GM23338 (cell line): ENCODE measurements around the gene CPNE1. TPM values are rescaled to one million over a fixed set of nuclear protein-coding genes. Genes with fewer than 3 reads are reported as not detected.

Source experiments
- ATAC-seq: fragments of 200-7000 bp; cut with Tn5 transposase; 3 replicates; pipeline ENCODE4 v1.9.1; 2020
- DNase-seq: peaks from one replicate; pipeline ENCODE4 v3.0.0-alpha.2; 2015; ENCODE audit warnings: low spot score
- H2AFZ ChIP-seq: fragments of 200-600 bp; sonication (generic); 2 replicates; pipeline ENCODE4 v1.8.0; 2016; ENCODE audit warnings: antibody characterized with exemption, mild to moderate bottlenecking, moderate library complexity
- H3F3A ChIP-seq: fragments of 200-600 bp; sonication (generic); replicated peaks from 2 replicates; pipeline ENCODE4 v1.8.0; 2017; ENCODE audit warnings: antibody characterized with exemption, mixed run types, low read depth
- H3K27ac ChIP-seq: fragments of 200-600 bp; sonication (generic); 2 replicates; pipeline ENCODE4 v1.6.1; 2016; ENCODE audit warnings: low read depth
- H3K27me3 ChIP-seq: fragments of 200-600 bp; sonication (generic); 2 replicates; pipeline ENCODE4 v1.8.0; 2016; ENCODE audit warnings: mild to moderate bottlenecking, mixed run types, moderate library complexity; ENCODE audit not compliant: insufficient read depth
- H3K36me3 ChIP-seq: fragments of 200-600 bp; sonication (generic); 2 replicates; pipeline ENCODE4 v1.8.0; 2016; ENCODE audit warnings: mild to moderate bottlenecking; ENCODE audit not compliant: insufficient read depth
- H3K4me1 ChIP-seq: fragments of 200-600 bp; sonication (generic); 2 replicates; pipeline ENCODE4 v1.8.0; 2016; ENCODE audit warnings: mild to moderate bottlenecking, moderate library complexity; ENCODE audit not compliant: insufficient read depth
- H3K4me2 ChIP-seq: fragments of 200-600 bp; sonication (generic); 2 replicates; pipeline ENCODE4 v1.7.1; 2017; ENCODE audit warnings: mixed run types
- H3K4me3 ChIP-seq: fragments of 200-600 bp; sonication (generic); 2 replicates; pipeline ENCODE4 v1.6.1; 2016; ENCODE audit warnings: mixed run types
- H3K79me2 ChIP-seq: fragments of 200-600 bp; sonication (generic); replicated peaks from 2 replicates; pipeline ENCODE4 v1.8.0; 2017; ENCODE audit warnings: mild to moderate bottlenecking; ENCODE audit not compliant: insufficient read depth
- H3K9me2 ChIP-seq: fragments of 200-600 bp; sonication (generic); 2 replicates; pipeline ENCODE4 v1.8.0; 2017; ENCODE audit not compliant: insufficient read depth
- H4K20me1 ChIP-seq: fragments of 200-600 bp; sonication (generic); replicated peaks from 2 replicates; pipeline ENCODE4 v1.8.0; 2017; ENCODE audit warnings: mild to moderate bottlenecking; ENCODE audit not compliant: insufficient read depth
- H3K27ac Mint-ChIP-seq: 2 replicates; pipeline ENCODE4 v1.8.0; 2020; ENCODE audit warnings: inconsistent platforms, mild to moderate bottlenecking, moderate library complexity, mixed read lengths
- H3K27me3 Mint-ChIP-seq: 3 replicates; pipeline ENCODE4 v1.8.0; 2022; ENCODE audit warnings: low read depth, mild to moderate bottlenecking, moderate library complexity, mixed read lengths, inconsistent platforms; ENCODE audit not compliant: insufficient read depth, poor library complexity
- H3K36me3 Mint-ChIP-seq: 3 replicates; pipeline ENCODE4 v1.8.0; 2021; ENCODE audit warnings: low read depth, mild to moderate bottlenecking, inconsistent platforms, moderate library complexity, mixed read lengths
- H3K4me1 Mint-ChIP-seq: 3 replicates; pipeline ENCODE4 v1.8.0; 2020; ENCODE audit warnings: mild to moderate bottlenecking, inconsistent platforms, mixed read lengths
- H3K4me3 Mint-ChIP-seq: 3 replicates; pipeline ENCODE4 v1.8.0; 2021; ENCODE audit warnings: moderate library complexity, mild to moderate bottlenecking, inconsistent platforms, mixed read lengths
- H3K9me3 Mint-ChIP-seq: 3 replicates; pipeline ENCODE4 v1.8.0; 2020; ENCODE audit warnings: moderate library complexity, mild to moderate bottlenecking, inconsistent platforms, mixed read lengths
- CREB1 ChIP-seq: fragments of 250-450 bp; sonication (Bioruptor Pico); IDR thresholded peaks from 2 replicates; pipeline ENCODE4 v1.5.0; 2020; ENCODE audit warnings: low read depth, mild to moderate bottlenecking, moderate library complexity
- CTCF ChIP-seq, 2 experiments: fragments of 200-600 bp in 1 of 2; sonication (generic) in 1 of 2; conservative IDR thresholded peaks; 2 replicates each; pipeline versions ENCODE4 v1.5.1 to v1.6.1; 2016 to 2017; ENCODE audit warnings: antibody characterized with exemption in 2 of 2, low read depth in 2 of 2, mild to moderate bottlenecking in 2 of 2, moderate library complexity in 1 of 2
- ETS1 ChIP-seq: IDR thresholded peaks from 2 replicates; pipeline ENCODE4 v1.6.1; 2016; ENCODE audit warnings: antibody characterized with exemption
- EZH2 ChIP-seq: fragments of 200-600 bp; sonication (generic); IDR thresholded peaks from one replicate; pipeline ENCODE4 v1.8.0; 2017; ENCODE audit warnings: antibody characterized with exemption, mild to moderate bottlenecking, low read depth; ENCODE audit not compliant: unreplicated experiment
- EZH2phosphoT487 ChIP-seq: fragments of 200-600 bp; sonication (generic); IDR thresholded peaks from one replicate; pipeline ENCODE4 v1.8.1; 2018; ENCODE audit warnings: antibody characterized with exemption; ENCODE audit not compliant: unreplicated experiment
- JUNB ChIP-seq: IDR thresholded peaks from one replicate; pipeline ENCODE4 v1.6.1; 2016; ENCODE audit warnings: antibody characterized with exemption; ENCODE audit not compliant: unreplicated experiment
- NANOG ChIP-seq: IDR thresholded peaks from 2 replicates; pipeline ENCODE4 v1.6.1; 2016; ENCODE audit warnings: antibody characterized with exemption, borderline replicate concordance
- POLR2AphosphoS5 ChIP-seq: IDR thresholded peaks from 2 replicates; pipeline ENCODE4 v1.6.1; 2016; ENCODE audit warnings: antibody characterized with exemption, low read depth
- REST ChIP-seq: IDR thresholded peaks from one replicate; pipeline ENCODE4 v1.6.1; 2018; ENCODE audit warnings: antibody characterized with exemption; ENCODE audit not compliant: unreplicated experiment
- STAT1 ChIP-seq: IDR thresholded peaks from one replicate; pipeline ENCODE4 v1.6.1; 2016; ENCODE audit warnings: antibody characterized with exemption; ENCODE audit not compliant: unreplicated experiment
- ZNF114 ChIP-seq: fragments of 250-450 bp; sonication (Bioruptor Pico); IDR thresholded peaks from 2 replicates; pipeline ENCODE4 v1.5.0; 2020; ENCODE audit warnings: mild to moderate bottlenecking, moderate library complexity
- ZNF331 ChIP-seq: fragments of 250-450 bp; sonication (Bioruptor Pico); IDR thresholded peaks from 2 replicates; pipeline ENCODE4 v1.5.0; 2020; ENCODE audit warnings: low read depth, mild to moderate bottlenecking, moderate library complexity
- ZNF462 ChIP-seq: fragments of 250-450 bp; sonication (Bioruptor Pico); IDR thresholded peaks from 2 replicates; pipeline ENCODE4 v1.5.0; 2020; ENCODE audit warnings: mild to moderate bottlenecking, moderate library complexity
- polyA plus RNA-seq: library from polyadenylated mRNA; unstranded; fragments of >200 nt; fragmentation: Nextera tagmentation; extraction: Ambion mirVana; gene quantifications from 2 replicates; pipeline ENCODE4 v1.2.1, GENCODE V29; 2016
- total RNA-seq: library from RNA; depleted of rRNA; stranded (reverse); fragments of >200 nt; shearing (Covaris generic); gene quantifications from 2 replicates; pipeline ENCODE4 v1.2.3, GENCODE V29; 2014

CPNE1 gene
- total and polyA plus RNA-seq, 2 experiments from 2014 or later: 189 to 196 TPM

- ATAC-seq: peak; percentile 3
- Histone ChIP-seq H3K9me2 (no peaks in the 10 kb centered on the region), H3K4me3 (peak overlapping the region; percentile 80), H3K36me3 (no peaks in the 10 kb centered on the region), H3K79me2 (no peaks in the 10 kb centered on the region), H3K4me2 (peak overlapping the region; percentile 97), H3K27ac (no peak overlapping the region), H2AFZ (peak overlapping the region; percentile 98), H3F3A (no peaks in the 10 kb centered on the region), H4K20me1 (no peaks in the 10 kb centered on the region), H3K27me3 (peaks cover 48% of the 10 kb centered on the region), H3K4me1 (peaks cover 4% of the 10 kb centered on the region)
- Mint-ChIP-seq H3K9me3 (no peaks in the 10 kb centered on the region; the same call in 2 of the 3 replicates), H3K4me3 (peak overlapping the region; percentile 42; the same call in 2 of the 3 replicates), H3K4me1 (peaks cover 18% of the 10 kb centered on the region), H3K27ac (no peak overlapping the region), H3K27me3 (peaks cover 46% of the 10 kb centered on the region), H3K36me3 (no peaks in the 10 kb centered on the region; the same call in 1 of the 3 replicates)
- TF ChIP-seq EZH2: no peak
- no peak for TF ChIP-seq EZH2phosphoT487
- no peak for TF ChIP-seq STAT1
- no peak for TF ChIP-seq POLR2AphosphoS5
- TF ChIP-seq CTCF (conservative IDR thresholded peaks at IDR 0.05; ENCODE audit: low read depth in 2 of 2): no peak
- no peak for TF ChIP-seq JUNB
- no peak for TF ChIP-seq ZNF331 (CRISPR knock-in tag)
- no peak for TF ChIP-seq ETS1
- TF ChIP-seq ZNF462 (CRISPR knock-in tag): no peak
- no peak for TF ChIP-seq REST
- no peak for TF ChIP-seq ZNF114 (CRISPR knock-in tag)
- TF ChIP-seq CREB1 (CRISPR knock-in tag): no peak
- TF ChIP-seq NANOG: no peak
- no peak for DNase-seq
These were observed 62.7 kb downstream of the CPNE1 start for GRCh38 chr20:35601990-35602389.
